GM18511 (cell line): ENCODE data around the gene CEP350.
A peak's percentile ranks its signal among the peaks of the same experiment; 100 is the strongest.

ENCODE experiments used
- ATAC-seq: cut with Tn5 transposase; IDR thresholded peaks from one replicate; pipeline ENCODE4 v1.9.1; 2021; ENCODE audit warnings: mild to moderate bottlenecking, moderate library complexity; ENCODE audit not compliant: unreplicated experiment

The CEP350 gene

GRCh38 chr1:179954493-179955286 is at the start of gene CEP350:
Gene CEP350 (plus strand): TSS chr1:179954810. CDS start chr1:179986182, 31,372 bp downstream.
- peak; percentile 90 for ATAC-seq

GRCh38 chr1:179910934-179911333 is 43.7 kb upstream of the CEP350 start:
- ATAC-seq, result no peak

DNA sequence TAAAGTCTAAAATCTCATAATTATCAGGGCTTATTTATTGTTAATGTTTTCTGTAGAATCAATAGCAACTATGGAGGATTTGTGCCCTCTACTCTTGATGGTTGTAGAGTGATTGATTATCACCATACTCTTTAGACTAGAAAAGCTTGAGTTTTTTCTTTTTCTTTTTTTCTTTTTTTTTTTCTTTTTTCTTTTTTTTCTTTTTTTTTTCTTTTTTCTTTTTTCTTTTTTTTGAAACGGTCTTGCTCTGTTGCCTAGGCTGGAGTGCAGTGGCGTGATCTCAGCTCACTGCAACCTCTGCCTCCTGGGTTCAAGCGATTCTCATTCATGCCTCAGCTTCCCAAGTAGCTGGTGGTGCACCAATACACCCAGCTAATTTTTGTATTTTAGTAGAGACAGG is 42.8 kb upstream of the CEP350 start:
- no peak for ATAC-seq

GRCh38 chr1:179917601-179918429 is 36.8 kb upstream of the CEP350 start:
- no peak for ATAC-seq

DNA sequence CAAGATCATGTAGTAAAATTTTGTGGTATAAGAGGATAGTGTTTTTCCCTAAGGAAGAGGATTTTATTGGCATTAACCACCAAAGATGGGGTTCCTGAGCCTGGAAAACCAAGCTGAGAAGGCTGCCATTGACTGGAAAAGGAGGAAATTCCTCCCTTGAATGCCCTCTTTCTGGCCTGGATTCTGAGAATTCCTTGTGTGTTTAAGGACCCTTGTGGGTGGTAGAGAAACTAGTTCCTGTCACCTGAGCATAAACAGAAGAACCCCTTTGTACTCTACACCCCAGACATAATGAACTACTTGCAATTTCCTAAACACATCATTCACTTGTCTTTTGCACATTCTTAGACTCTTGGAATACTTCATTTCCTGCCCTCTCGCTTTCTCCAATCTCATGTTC is 33.1 kb upstream of the CEP350 start:
- ATAC-seq, result no peak

- ATAC-seq, result no peak
Measured at GRCh38 chr1:179921981-179922872, 32.4 kb upstream of the CEP350 start.

GRCh38 chr1:179923029-179923428 is 31.6 kb upstream of the CEP350 start:
- ATAC-seq, result no peak

- no peak for ATAC-seq
Measured at GRCh38 chr1:179924268-179924667, 30.3 kb upstream of the CEP350 start.

DNA sequence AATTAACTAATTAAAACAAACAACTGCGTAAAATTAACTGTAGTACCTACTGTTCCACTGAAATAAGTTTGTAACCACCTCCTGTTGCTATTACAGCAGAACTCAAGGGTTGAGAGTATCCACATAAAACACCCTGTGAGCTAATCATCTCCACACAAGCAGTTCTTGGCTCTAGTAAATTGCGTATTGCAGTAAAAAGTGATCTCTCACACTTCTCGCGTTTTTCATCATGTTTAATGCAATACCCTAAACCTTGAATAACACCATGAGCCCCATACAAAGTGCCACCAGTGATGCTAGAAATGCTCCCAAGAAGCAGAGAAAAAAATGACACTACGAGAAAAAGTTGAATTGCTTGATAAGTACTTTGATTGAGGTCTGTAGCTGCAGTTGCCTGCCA is 29.3 kb upstream of the CEP350 start:
- no peak for ATAC-seq

GRCh38 chr1:179925922-179926849 is 28.4 kb upstream of the CEP350 start:
- ATAC-seq, result no peak

- ATAC-seq, result no peak
Measured at GRCh38 chr1:179926850-179927205, 27.8 kb upstream of the CEP350 start.

DNA sequence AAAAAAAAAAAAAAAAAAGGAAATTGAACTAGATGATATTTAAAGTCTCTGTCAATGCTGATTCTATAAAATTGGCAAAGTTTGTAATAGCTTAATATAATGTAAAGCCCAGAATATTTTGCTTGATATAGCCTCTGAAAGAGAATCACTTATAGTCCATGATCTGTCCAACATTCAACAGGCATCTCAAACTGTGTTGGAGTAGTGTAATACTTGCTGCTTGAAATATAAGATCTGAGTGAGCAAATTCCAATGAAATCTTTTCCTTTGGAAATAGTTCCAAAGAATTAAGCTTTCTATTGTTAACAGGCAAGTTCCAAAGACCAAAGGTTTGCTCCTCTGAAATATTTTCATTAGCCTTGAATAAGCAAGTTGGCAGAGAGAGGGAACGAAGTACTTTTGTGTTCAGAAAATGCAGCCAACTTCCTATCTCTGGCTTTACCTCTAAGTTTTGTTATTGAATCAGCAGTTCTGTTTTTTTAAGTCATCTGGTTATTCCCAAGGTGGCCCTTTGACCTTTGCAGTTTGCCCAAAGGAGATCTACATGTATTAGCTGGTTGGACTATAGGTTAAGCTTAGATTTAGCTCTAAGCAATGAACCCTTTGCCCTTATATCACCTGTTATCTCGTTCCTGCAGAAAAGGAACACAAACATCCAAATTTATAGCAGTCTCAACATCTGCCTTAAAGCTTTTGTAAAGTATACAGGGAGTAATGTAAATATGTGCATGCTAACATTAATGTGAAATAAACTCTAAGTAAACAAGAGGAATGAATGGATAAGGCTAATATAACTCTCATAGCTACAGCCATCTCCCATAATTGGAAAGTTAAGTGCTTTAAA is 24.4 kb upstream of the CEP350 start:
- no peak for ATAC-seq

DNA sequence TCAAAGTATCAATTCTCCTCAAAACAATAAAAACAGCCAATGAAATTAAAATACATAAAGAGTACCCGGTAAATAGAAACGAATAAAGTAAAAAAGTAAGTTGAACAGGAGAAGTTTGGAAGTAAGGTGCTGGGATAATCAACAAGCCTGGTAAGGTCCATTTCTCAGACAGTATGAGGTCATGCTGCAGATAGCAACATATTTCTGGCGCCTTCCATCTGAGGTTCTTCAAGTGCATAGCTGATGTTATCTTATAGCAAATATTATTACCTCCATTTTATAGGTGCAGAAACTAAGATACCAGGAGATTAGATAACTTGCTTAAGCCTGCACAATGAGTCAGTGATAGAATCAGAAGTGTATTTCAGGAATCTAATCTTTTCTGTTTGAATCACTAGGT is 23.7 kb upstream of the CEP350 start:
- no peak for ATAC-seq

GRCh38 chr1:179933219-179933618 is 21.4 kb upstream of the CEP350 start:
- ATAC-seq, result no peak

DNA sequence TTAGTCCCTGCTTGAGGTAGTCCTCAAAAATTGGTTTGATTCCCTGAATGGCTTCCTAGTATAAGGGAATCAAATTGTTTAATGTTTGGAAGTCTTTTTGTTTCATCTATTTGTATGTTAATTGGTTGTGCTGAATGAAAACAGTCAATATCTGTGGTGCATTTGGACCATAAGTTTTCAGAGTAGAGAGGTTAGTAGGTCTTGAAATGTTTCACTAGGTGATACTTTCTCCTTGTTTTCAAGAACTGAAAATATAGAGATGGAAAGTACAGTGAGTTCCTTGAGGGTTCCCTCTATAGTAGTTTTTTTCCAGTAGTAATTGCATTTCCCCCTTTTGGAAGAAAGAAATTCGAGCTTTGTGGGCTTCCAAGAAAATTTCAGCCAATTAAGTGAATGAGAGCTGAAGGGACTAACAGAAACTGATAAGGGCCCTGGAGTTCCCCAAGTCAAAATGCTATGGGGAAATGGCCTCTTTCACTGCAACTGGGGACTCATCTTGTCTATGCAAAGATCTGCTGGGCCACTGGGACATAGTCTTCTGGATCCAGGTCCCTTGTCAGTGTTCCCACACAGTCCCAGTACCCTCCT is 18.6 kb upstream of the CEP350 start:
- ATAC-seq, result no peak

DNA sequence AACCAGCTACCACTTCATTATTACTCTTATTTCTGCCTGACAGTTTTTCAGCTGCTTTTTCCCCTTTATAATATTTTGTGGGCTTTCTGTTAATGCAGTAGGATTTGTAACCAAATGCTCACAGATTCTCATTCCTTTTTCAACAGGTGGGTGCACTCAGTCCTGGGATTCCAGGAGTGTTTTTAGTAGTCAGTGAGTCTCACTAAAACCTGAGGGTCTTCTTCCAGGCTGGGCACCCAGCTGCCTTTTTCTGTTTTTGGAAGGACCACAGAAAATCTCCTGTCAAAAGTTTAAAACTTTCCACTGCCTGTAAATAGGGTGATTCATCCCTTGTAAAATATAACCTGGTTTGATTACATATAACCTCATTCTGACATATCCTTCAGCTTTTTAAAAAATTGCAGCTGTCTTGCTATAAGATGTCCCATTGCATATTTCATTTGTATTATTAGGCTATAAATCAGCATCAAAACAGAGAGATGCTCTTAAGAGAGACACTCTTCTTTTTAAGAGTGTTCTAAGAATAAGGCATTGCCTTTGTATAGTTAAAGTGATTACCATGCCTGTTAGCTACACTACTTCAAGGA is 16.8 kb upstream of the CEP350 start:
- ATAC-seq, result no peak

GRCh38 chr1:179938752-179939151 is 15.9 kb upstream of the CEP350 start:
- no peak for ATAC-seq

DNA sequence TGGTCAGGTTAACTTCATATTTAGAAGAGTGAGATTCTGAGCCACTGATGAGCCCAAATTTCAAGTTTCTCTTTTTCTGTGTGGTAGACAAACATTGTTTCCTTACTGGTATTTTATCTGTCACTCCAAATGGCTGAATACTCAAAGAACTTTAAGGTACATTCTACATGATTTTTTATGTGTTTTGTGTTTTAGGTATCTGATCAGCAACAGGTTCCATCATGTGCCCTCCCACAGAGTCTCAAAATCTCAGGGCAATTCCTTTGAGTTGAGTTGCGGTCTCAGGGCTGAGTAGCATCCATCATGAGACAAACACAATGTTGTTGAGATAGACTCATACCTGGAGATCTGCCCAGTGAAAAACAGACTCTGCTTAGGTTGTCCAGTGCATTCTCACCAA is 14.7 kb upstream of the CEP350 start:
- no peak for ATAC-seq
